Left hindlimb (tissue), 1 donor: Measurements from ENCODE around the gene CCDC170.

Experiments used
- DNase-seq: peaks from one replicate; pipeline ENCODE4 v3.0.0-alpha.2; 2018

CCDC170 gene

GRCh38 chr6:151661509-151661908, 167.7 kb downstream of the CCDC170 start:
- DNase-seq: no peak

DNA sequence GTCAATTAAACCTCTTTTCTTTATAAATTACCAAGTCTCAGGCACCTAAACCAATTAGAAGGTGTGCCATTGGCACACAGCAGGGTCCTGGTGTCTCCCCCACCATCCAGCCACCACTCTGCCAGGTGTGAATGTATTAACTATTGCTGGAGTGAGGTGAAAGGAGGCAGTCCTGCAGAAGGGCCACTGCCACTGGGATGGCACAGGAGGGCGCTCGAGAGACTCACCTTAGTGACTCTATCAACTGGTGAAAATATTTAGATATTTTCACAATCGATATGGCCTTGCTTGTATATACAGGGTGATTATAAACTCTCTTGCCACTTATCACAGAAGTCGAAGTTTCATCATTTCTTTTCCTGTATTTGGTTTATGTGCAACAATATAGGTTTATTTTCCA, 168.1 kb downstream of the CCDC170 start:
- no peak for DNase-seq

GRCh38 chr6:151663559-151663958, 169.7 kb downstream of the CCDC170 start:
- DNase-seq: no peak

DNA sequence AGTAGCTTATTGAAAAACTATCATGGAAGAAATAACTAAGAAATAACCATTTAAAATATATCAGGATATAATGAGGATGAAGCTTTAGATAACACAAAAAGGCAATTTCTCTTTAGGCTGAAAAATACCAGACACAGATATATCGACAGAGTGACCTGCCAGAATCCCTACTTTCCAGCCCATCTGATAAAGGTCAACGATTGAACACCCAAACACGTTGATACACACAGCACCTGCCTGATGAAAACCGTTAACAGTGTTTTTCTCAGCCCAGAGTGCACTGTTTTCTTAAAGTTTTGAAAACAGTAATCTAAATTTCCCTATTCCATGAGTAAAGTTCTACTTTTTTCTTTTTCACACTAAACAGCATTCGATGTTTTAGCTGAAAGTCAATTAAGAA, 170.6 kb downstream of the CCDC170 start:
- DNase-seq: no peak

GRCh38 chr6:151665329-151665728, 171.5 kb downstream of the CCDC170 start:
- DNase-seq: no peak

DNA sequence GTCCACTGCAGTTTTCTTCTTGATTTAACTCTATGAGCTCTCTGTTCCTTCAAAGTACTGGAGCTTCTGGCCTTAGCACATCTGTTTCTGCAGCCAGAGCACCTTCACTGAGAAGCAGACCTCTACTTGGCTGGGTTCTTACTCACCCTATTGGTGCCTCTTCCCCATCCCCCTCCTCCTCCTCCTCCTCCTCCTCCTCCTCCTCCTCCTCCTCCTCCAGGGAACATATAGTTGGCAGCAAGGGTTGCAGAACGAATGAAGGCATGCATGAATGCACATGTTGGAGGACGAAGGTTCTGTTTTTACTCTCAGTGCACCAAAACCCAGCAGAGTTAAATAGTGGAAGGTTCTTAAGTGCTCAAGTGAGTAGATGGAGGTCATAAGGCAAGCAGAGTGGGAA, 172.7 kb downstream of the CCDC170 start:
- no peak for DNase-seq

DNA sequence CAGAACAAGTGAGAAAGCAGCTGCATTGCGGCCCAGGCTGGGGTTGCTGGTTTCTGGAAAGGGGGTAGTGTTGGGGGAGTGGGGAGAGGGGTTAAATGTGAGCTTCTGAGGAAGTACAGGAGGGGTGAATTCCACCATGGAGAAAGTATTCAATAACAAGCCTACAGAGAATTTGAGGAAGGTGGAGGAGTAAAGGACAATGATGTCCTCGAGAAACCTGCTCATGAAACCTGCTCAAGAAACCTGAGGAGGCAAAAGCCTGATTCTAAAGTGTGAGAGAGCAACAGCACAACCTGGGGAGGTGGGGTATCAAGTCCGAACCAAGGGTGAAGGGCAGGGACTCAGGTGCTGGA, 175.4 kb downstream of the CCDC170 start:
- DNase-seq: no peak

GRCh38 chr6:151670116-151670515, 176.3 kb downstream of the CCDC170 start:
- no peak for DNase-seq
